Stimulated activated CD8-positive, alpha-beta memory T cell treated with anti-CD3 and anti-CD28 coated beads, Interleukin-15, amount 100 ng/mL, for 24 hours (primary cell): ENCODE data around the gene ZNF516.

Source experiments
- DNase-seq: peaks from one replicate; pipeline ENCODE4 v3.0.0-alpha.2; 2020; ENCODE audit warnings: low read depth

The ZNF516 gene

DNA sequence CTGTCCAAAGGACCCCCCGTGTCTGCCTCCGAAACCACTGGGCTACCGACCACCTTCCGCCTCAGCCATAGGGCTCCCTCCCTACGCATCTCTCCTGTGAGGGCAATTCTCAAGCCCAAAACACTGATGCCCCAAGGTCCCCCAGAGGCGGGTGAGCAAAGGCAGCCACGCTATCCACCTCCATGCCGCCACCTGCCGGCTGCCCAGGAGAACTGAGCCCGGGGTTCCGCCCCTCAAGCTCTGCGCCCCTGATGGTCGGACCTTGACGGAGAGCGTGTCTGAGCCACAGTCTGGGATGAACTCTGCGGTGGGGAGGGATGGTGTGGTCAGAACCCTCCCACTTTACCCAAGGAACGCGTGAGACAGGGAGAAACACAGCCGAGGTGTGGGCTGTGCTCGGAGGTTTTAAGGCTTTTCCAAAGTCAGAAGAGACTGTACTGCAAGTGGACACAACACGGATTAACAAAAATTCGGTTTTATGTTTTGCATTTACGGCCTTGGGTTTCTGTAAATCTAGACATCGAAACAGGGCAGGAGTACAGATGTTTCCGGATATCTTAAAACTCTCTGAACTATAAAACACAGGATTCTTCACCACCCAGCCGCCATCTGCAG lies 114.1 kb downstream of the ZNF516 start:
- no peak for DNase-seq

DNA sequence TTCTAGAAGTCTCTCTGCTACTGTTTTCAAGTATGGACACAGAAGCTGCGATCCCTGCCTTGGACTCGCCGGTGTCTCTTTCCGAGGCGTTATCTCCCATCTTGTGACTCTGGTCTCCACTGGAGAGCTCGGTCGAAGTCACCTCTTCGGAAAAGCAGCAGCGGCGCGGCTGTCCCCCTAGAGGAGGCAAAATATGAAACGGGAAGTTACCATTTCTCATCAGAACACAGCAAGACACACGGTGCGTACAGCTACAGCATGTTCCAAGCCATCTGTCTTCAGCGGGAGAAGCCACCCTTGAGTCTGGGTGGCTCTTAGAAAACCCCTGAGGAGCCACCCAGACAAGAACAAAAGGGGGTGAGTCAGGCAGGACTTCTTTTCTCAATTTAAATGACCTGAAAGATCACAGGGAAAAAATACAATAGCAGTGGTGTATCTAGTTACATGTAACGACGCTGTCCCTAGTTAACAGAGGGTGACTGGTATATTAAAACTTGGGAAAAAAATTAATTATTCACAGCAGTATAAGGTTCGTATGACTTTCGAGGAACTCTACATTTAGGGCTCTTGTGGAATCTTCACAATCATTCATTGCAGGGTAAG lies 114.8 kb downstream of the ZNF516 start:
- DNase-seq: no peak

DNA sequence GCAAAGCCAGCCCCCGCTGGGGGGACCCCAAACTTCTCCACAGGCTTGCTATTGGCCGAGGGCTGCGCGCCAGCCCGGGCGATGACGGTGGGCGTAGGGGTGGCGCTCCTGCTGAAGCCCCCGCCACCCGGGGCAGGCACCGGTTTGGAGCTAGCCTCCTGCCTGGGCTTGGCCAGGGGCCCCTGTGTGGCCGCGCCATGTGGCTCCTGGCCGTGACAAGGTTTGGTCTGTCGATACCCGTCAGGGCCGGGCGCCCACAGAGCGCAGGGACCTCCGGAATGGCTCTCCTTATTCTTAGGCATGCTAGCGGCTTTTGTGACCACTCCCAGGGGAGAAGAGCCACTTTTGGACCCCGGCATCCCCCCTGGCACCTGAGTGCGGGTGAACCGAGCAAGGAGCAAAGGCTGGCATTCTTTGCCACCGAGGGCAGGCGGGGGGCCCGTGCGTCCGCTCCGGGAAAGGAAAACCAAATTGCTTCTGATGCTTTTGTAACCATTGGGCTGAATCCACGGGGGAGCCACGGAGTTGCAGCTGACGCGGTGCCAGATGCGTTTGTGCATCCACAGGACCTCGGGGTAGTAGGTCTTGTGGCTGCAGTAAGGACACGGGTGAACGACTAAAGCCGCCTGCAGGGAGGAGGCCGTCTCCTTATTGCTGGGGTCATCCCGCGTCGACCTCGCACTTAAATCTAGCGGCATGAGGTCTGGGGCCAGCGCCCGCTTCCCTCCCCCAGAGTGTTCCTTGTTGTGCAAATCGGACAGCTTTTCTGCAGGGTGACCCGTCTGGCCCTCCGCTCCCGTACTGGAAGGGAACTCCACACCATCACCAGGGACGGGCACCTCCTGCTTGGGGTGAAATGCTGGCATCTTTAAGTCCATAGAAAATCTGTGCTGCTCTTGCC lies 115.6 kb downstream of the ZNF516 start:
- DNase-seq: no peak

DNA sequence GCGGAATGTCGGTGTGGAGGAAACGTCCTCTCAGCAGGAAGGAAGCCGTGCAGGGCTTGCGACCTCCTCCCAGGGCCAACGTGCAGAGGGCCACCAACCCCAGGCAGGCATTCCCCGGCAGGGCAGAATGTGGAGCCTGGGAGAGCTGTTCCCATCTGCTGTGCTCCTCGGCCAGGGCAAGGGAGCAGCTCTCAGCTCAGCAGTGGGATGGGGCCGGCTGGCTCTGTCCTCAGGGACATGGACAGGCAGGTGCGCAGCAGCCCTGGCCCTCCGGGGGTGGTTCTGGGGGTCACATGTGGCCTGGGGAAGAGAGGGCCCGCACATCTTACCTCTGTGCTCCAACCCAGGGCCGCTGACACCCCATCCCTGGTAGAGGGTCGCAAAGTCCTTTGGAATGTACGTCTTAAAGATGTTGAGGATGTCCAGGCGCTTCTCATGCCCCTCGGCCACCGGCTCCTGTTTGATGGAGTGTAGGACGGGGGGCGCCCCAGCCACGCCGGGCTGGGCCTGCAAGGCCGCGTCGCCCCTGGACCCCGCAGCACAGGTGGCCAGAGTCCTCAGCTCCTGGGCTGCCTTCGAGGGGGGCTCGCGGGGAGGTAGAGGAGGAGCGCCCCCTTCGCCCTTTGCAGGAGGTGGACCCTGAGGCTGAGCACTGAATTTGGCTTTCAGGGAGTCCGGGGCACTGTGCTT lies 116.4 kb downstream of the ZNF516 start:
- no peak for DNase-seq

DNA sequence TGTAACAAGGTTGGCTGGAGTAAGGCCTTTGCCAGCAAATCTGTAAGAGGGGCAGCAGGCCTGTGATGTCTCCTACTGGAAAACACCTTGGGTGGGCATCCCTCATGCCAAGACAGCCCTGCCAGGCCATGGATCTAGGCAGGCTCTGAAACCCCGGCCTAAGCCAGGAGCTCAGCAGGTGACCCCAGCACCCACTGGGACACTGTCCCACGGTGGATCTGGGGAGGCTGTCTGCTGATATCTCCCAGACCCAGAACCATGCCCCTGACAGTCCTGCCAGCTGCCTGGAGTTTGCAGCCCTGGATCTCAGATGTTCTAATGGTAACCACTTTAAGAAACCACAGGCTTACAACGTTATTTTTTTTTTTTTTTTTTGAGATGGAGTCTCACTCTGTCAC lies 117.7 kb downstream of the ZNF516 start:
- no peak for DNase-seq

DNA sequence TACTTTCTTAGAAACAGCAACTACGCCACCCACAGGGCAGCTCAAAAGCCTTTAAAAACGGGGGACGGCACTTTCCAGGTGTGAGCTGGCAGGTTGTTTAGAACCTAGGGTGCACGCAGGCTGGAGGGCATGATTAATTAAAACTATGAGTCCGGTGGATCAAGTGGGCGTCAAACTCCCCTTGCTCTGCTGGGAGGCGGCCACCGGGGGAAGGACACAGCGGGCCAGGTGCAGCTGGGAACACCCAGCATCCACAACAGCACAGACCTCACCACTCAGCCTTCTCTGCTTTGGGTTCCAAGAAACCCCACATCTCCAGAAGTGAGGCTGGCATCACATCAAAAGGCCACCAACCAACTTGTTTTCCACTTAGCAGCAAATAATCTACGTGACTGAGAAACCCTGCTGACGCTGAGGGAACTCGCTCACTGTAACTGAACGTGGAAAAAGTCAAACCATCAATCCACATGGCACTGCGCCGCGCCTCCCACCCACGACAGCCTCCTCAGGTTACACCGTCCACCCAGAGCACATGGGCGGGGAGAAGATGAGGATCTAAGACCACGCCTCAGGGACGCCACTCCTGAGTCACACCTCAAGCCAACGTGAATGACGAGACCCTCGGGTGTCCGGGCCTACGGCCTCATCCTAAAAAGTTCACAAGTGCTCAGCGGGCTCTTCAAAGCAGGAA lies 118.2 kb downstream of the ZNF516 start:
- DNase-seq: no peak

DNA sequence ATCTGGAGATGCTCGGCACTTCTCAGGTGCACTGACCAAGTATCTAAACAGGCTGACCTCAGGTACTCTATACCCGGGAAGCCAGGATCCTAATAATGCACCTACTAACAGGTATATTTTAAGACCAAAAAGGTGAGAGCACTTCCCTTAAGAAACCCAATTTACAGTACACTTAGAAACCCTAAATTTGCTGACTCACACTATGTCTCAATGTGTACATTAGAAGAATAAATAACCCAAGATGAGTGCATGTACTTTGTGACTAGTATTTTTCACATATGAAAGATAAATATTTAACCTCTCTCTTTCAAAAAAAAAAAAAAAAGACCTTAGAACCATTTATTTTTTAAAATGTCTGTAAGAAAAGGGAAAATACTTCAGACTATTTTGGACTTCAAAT lies 118.8 kb downstream of the ZNF516 start:
- DNase-seq: no peak

DNA sequence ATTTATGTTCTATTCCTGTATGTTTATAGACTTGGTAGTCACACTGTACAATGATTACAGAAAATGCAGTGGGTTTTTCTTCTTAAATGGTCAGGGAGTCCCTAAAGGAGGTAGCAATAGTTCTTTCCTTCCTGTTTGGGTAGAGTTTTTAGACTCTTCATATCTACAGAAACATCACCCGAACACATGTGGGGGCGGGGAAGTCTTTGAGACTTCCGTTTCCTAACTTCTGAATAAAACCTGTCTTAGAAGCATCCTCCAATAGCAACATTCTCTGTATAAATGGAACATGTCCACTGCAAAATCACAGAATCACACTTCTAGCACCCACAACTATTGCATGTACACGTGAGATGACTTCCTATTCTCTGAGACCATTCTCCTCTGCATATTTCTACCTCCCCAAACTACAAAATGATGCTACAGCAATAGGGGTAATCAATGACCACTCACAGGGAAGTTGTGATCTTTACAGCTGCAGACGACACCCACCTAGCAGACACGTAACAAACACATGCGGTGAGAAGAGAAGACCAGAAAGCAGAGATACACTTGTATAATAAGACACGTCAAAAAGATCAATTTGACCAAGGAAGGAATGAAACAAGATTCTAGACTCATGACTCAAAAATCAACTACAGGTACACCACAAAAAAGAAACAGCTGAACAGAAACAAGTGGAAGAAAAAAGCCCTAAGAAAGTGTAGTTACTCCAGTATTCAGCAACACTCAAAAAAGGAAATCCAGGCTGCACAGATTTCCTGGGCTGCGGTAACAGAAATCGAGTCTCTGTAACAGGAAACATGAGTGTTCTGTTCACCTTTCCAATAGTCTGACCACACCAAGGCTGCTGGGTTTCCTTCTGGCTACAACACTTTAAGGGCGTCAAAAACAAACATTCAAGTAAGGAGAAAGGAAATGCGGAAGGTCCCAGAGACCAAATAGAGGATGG lies 120.4 kb downstream of the ZNF516 start:
- no peak for DNase-seq

DNA sequence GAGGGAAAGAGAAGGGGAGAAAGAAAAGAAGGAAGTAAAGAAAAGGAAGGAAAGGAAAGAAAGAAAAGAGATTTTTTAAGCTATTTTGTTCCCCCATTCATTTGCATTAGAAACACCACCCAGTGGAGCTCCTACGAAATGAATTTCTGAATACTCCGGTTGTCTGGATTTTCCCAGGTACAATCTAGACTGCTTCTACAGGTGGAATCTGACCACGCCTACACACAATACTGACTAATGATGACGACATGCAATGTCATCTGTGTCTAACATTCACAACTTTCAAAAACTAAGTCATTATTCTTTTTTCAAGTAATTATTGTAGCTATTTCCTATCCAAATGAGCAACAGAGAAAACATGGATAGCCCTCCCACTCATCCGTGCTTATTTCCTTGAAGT lies 121.7 kb downstream of the ZNF516 start:
- DNase-seq: no peak

DNA sequence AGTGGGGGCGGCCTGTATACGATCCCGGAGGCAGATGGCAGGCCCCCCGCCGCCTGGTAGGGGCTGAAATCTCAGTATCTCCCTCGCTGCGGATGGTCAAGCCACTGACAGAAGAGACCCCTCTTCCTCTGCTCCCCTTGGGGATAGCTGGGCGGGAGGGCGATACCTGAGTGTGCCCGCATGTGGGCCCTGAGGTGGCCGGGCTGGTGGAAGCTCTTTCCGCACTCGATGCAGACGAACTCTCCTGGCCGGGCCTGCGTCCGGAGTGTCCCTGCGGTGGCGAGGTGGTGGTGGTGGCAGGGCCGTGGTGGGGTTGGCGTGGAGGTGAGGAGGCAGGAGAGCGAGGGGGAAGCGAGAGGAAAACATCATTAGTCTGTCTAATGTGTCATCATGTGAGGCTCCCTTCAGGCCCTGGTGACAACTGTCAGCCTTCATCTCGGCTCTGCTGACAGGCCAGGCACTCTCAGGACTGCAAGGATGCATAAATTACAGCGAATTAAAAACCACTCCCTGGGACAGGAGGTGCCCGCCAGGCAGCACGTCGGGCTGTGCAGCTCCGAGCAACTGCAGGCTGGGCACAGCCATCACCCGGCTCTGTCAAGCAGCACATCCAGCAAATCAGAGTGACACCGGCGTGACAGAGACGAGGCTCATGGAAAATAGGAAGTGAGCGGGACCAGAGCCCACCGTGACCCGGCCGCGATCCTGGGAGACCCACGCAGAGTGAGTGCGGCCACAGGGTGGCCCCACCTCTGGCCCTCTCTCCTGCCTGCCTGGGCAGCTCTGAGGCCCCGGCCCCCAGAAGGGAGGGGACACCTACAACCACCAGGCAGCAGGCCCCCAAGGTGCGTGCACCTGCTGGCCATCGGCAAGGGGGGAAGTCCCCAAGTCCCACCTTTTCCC lies 123.5 kb downstream of the ZNF516 start:
- no peak for DNase-seq

DNA sequence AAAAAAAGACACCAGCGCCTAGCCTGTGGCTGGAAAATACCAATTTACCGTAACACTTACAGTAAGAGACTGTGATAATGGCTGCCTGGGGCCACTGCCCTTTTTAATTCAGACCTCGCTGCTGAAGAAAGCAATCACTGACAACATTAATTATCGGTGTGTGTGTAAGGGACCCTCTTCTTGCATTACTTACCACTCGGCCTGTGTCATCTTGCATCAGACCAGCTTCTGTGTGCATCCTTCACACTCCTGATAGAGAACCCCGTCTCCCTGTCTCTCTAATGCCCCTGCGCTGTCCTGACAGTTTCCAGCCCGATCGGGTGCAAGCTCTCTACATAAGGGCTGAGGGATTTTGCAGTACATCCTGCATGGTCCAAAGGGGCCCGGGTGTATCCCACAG lies 124.4 kb downstream of the ZNF516 start:
- DNase-seq: no peak

DNA sequence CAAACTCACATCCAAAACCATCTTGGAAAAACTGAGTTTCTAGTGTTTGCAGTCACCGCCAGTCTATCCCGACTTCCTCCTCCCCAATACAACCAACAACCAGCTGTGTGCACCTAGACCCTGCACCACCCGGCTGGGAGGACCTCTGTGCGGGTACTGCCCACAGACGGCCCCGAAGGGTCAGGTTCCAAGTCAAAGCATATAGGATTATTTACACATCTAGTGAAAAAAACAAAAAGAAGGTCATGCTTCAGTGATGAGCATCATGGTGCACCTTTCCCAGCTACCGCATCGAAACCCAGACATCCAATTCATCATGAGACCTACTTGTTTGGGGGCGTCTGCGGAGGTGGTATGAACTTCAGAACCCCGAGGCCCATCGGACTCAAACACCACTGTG lies 124.8 kb downstream of the ZNF516 start:
- DNase-seq: no peak

DNA sequence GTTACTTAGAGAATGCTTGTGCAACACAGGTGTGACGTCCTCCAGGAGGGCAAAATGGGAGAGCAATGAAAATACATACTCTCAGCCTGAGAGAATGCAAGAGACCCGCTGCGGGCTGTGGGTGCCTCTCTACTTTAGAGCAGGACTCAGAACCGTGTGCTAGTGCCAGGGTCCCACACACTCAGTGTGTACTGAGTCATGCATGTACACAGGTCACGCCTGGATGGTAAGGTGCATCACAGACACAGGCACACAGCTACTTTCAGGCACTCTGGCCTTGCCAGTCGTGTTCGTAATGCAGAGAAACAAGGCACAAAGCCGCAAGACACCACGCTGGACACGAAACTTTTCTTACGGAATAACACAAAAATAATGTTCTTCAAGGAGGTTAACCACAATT lies 125.3 kb downstream of the ZNF516 start:
- no peak for DNase-seq

DNA sequence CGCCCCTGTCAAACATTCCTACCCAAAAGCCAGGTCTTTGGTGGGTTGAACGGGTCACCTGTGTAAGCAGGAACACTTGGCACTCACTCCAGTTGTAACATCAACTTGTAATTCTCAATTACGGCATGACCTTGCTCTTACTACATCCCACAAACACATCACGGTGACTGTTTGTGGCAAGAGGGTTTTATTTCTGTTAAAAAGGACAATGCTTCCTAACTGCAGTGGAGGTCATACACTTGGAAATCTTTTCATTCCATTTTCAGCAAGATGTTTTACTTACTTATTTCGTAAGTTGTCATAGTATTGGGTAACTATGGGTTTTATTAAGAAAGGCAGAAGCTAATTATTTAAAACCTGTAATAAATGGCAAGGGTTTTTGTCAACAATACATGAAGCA lies 126.1 kb downstream of the ZNF516 start:
- DNase-seq: no peak

DNA sequence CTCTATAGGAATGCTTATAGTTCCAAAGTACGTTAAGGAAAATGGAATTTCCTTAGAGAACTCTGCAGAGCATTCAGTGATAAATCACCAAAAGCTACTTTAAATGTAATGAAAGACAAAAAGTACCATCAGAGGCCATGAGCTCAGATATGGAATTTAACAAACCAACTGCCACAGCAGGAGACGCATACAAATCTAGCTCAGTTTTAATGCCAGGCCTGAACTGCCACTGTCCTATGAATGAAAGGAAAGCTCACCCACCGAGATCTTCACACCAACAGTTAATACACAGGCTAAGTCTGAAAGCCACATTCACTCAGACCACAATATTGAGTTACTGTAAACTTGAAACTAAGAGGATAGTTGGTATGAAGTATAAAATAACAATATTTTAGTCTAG lies 126.8 kb downstream of the ZNF516 start:
- DNase-seq: no peak

DNA sequence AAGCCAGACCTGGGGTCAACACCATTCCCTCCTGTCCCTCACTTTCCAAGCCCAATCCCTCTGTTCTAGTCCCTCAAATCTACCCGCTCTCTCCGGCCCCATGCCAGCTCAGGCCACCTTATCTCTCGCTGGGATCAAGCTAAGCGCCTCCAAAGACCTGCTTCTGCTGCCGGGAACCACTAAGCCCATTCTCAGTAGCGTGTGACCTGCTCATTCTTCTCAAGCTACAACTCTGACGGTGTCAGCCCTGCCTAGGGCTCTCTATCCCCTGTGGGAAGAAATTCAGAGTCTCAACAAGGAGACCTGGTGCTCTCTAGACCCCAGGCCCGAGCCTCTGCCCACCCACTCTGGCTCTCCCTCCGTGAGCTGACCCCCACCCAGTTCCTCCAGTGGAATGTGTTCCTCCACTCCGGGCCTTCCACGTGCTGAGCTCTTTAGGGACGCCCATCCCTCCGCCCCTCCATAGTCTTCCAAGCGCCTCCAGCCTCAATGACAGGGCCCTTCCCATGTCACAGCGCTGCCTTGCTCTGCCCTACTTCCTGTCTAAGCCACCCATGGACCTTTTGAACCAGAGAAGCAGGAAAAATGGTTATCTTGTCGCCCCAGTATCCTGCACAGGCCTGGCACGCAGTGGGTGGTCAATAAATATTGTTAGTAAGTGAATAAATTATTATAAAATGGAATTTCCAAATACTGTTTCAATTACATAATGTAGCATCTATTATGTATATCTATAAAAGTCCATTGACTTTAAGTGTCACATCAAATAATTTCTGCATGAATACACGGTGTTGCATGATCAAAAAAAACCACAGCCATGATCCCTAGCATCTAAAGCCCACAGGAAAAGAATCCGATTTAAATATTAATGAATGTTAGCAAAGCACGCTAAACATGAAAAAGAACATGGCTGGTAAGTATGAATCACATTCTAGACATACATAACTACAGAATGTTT lies 127.6 kb downstream of the ZNF516 start:
- DNase-seq: no peak

DNA sequence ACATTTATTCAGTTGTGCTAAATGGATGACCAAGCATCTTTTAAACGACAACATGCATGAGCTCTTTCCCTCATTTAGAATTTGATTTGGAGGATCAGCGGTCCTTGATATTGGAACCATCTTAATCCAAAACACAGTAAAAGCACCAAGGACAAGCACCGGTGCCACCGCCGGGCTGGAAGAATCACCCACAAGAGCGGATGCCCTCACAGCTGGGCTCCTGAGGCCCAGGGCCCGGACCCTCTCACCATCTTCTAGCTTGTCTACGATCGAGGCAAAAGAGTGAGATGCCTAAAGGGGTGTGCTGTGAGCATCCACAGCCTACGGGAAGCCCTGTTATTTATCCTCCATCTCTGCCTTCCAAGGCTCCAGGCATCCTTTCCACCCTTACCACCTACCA lies 129.5 kb downstream of the ZNF516 start:
- no peak for DNase-seq
